ENCODE data around the gene ARHGEF18.

The ARHGEF18 gene

GRCh38 chr19:7386308-7386707, 37.6 kb downstream of the ARHGEF18 start:
- Histone ChIP-seq H3K4me2 (no peak overlapping the region), H3K27me3 (ENCODE audit: insufficient read depth, low read depth) (no peaks in the 10 kb centered on the region; the same call in 1 of the 2 replicates), H3K27ac (no peak overlapping the region), H3K4me3 (IDR thresholded peaks at IDR 0.05; ENCODE audit: insufficient read depth, low read depth, low read length) (no peak overlapping the region), H3K9ac (no peak overlapping the region), H4K20me1 (ENCODE audit: insufficient read depth) (no peaks in the 10 kb centered on the region), H3K36me3 (ENCODE audit: insufficient read depth) (no peaks in the 10 kb centered on the region), H3K79me2 (ENCODE audit: insufficient read depth, low read depth) (no peaks in the 10 kb centered on the region), H3K4me1 (ENCODE audit: low read depth, poor library complexity, severe bottlenecking) (no peaks in the 10 kb centered on the region), H2AFZ (ENCODE audit: low read depth) (no peak overlapping the region)
- no peak for TF ChIP-seq CTCF (conservative IDR thresholded peaks at IDR 0.05; ENCODE audit: low read depth, low read length)

- Histone ChIP-seq H3K4me1 (ENCODE audit: low read depth, poor library complexity, severe bottlenecking) (no peaks in the 10 kb centered on the region), H3K4me3 (IDR thresholded peaks at IDR 0.05; ENCODE audit: insufficient read depth, low read depth, low read length) (no peak overlapping the region), H3K79me2 (ENCODE audit: insufficient read depth, low read depth) (no peaks in the 10 kb centered on the region), H3K27ac (no peak overlapping the region), H3K27me3 (ENCODE audit: insufficient read depth, low read depth) (no peaks in the 10 kb centered on the region; the same call in 1 of the 2 replicates), H3K9ac (no peak overlapping the region), H3K4me2 (no peak overlapping the region), H4K20me1 (ENCODE audit: insufficient read depth) (no peaks in the 10 kb centered on the region), H3K36me3 (ENCODE audit: insufficient read depth) (no peaks in the 10 kb centered on the region), H2AFZ (ENCODE audit: low read depth) (no peak overlapping the region)
- TF ChIP-seq CTCF (conservative IDR thresholded peaks at IDR 0.05; ENCODE audit: low read depth, low read length): no peak
Measured at GRCh38 chr19:7386769-7387168, 38.0 kb downstream of the ARHGEF18 start.

GRCh38 chr19:7391218-7391670, 42.5 kb downstream of the ARHGEF18 start:
- Histone ChIP-seq H3K4me3 (IDR thresholded peaks at IDR 0.05; ENCODE audit: insufficient read depth, low read depth, low read length) (no peak overlapping the region), H3K36me3 (ENCODE audit: insufficient read depth) (no peaks in the 10 kb centered on the region), H3K27me3 (ENCODE audit: insufficient read depth, low read depth) (0 out of 2 replicates have a peak, but pooled peaks cover 4% of the 10 kb centered on the region), H3K9ac (no peak overlapping the region), H3K79me2 (ENCODE audit: insufficient read depth, low read depth) (peaks cover 10% of the 10 kb centered on the region), H4K20me1 (ENCODE audit: insufficient read depth) (no peaks in the 10 kb centered on the region), H3K4me2 (no peak overlapping the region), H3K4me1 (ENCODE audit: low read depth, poor library complexity, severe bottlenecking) (peaks cover 6% of the 10 kb centered on the region), H2AFZ (ENCODE audit: low read depth) (no peak overlapping the region), H3K27ac (no peak overlapping the region)
- no peak for TF ChIP-seq CTCF (conservative IDR thresholded peaks at IDR 0.05; ENCODE audit: low read depth, low read length)

- H3K36me3 ChIP-seq (ENCODE audit: insufficient read depth): no peaks in the 10 kb centered on the region
- no peak overlapping the region for H3K9ac ChIP-seq
- no peak overlapping the region for H3K27ac ChIP-seq
- H3K4me2 ChIP-seq: no peak overlapping the region
- H3K27me3 ChIP-seq (ENCODE audit: insufficient read depth, low read depth): 0 out of 2 replicates have a peak, but pooled peaks cover 4% of the 10 kb centered on the region
- no peak for TF ChIP-seq CTCF (conservative IDR thresholded peaks at IDR 0.05; ENCODE audit: low read depth, low read length)
- no peak overlapping the region for H3K4me3 ChIP-seq (IDR thresholded peaks at IDR 0.05; ENCODE audit: insufficient read depth, low read depth, low read length)
- no peak overlapping the region for H2AFZ ChIP-seq (ENCODE audit: low read depth)
- H3K79me2 ChIP-seq (ENCODE audit: insufficient read depth, low read depth): peaks cover 21% of the 10 kb centered on the region
- no peaks in the 10 kb centered on the region for H4K20me1 ChIP-seq (ENCODE audit: insufficient read depth)
- H3K4me1 ChIP-seq (ENCODE audit: low read depth, poor library complexity, severe bottlenecking): peaks cover 7% of the 10 kb centered on the region
Measured at GRCh38 chr19:7393459-7393858, 44.7 kb downstream of the ARHGEF18 start.

Measured in KMS-11 (cell line).